ENCODE data around the gene IL20RA.

The IL20RA gene

DNA sequence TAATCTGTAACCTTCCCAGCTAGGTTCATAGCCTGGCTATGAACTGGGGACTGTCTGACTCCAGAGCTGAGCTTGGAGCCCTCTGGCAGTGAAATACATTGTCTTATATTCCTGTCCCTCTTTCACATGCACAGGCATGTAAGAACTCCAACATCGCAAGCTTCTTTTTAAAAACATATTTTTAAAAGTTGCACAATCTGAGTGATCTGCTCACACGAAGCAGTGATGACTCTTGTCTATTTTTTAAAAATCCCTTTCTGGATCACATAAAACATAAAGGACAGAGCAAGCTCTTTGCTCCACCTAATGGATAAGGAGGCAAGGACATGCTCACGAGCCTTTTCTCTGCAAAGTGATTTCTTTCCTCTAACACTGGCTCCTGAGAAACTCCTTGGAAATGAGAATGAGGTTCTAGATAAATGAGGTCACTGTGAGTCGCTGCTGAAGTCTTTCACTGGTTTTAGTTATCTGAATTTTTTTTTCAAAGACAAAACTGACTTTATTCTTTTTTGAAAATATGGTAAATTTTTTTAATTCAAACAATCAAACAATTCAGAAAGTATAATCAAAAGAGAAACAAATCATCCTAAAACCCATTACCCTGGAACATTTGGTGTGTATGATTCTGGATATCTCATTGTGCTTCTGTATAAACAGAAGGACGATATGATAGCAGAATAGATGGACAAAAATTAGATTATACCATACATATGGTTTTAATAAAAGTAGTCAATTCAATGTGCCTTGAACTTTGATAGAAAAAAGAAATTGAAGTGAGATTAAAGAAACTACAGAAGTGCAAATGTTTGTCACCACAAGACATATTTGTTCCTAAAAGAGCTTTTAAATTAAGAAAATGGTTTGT lies 30.8 kb downstream of the IL20RA start:
- ATAC-seq (replicated peaks; ENCODE audit: extremely low read depth, poor library complexity, severe bottlenecking), result no peak
- no peaks in the 10 kb centered on the region for H3K9me3 Mint-ChIP-seq

DNA sequence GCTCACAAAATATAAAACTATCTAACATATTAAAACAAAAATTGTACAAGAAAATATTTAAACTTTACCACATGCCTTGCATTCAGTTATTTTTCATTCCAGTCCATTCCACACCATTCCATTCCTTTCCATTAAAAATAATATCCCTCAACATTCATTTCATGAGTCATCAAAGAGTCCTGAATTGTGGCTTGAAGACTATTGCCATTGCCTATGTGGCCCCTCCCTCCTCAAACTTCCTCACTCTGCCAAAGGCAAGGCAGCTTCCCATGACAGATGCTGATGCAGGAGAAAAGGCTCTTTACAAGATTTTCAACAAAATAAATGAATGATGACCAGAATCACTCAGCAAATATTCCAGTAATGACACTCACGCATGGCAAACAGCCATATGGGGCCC lies 31.7 kb downstream of the IL20RA start:
- peaks cover 92% of the 10 kb centered on the region for H3K27me3 Mint-ChIP-seq
- DNase-seq (ENCODE audit: low spot score in 2 of 2), result no peak
- no peaks in the 10 kb centered on the region for H3K36me3 Mint-ChIP-seq (ENCODE audit: insufficient read depth)
- H3K27ac Mint-ChIP-seq (ENCODE audit: low read depth), result no peak overlapping the region
- no peak for ATAC-seq (replicated peaks; ENCODE audit: extremely low read depth, poor library complexity, severe bottlenecking)
- no peaks in the 10 kb centered on the region for H3K4me1 Mint-ChIP-seq
- H3K9me3 Mint-ChIP-seq, result no peaks in the 10 kb centered on the region
- no peak overlapping the region for H3K4me3 Mint-ChIP-seq

More for the DNA sequence above, 30.8 kb downstream of the IL20RA start:
- peaks cover 91% of the 10 kb centered on the region for H3K27me3 Mint-ChIP-seq
- H3K4me3 Mint-ChIP-seq, result no peak overlapping the region
- H3K27ac Mint-ChIP-seq (ENCODE audit: low read depth), result no peak overlapping the region
- H3K4me1 Mint-ChIP-seq, result no peaks in the 10 kb centered on the region
- DNase-seq (ENCODE audit: low spot score in 2 of 2), result no peak
- no peaks in the 10 kb centered on the region for H3K36me3 Mint-ChIP-seq (ENCODE audit: insufficient read depth)

- H3K9me3 Mint-ChIP-seq, result no peaks in the 10 kb centered on the region
- H3K27me3 Mint-ChIP-seq, result peaks cover 92% of the 10 kb centered on the region
- H3K27ac Mint-ChIP-seq (ENCODE audit: low read depth), result no peak overlapping the region
Measured at GRCh38 chr6:137011406-137011805, 33.4 kb downstream of the IL20RA start.

GRCh38 chr6:137010128-137010718 lies 34.5 kb downstream of the IL20RA start:
- H3K4me3 Mint-ChIP-seq, result no peak overlapping the region
- DNase-seq (ENCODE audit: low spot score in 2 of 2), result no peak
- no peak for ATAC-seq (replicated peaks; ENCODE audit: extremely low read depth, poor library complexity, severe bottlenecking)
- H3K36me3 Mint-ChIP-seq (ENCODE audit: insufficient read depth), result no peaks in the 10 kb centered on the region
- no peak overlapping the region for H3K27ac Mint-ChIP-seq (ENCODE audit: low read depth)
- peaks cover 86% of the 10 kb centered on the region for H3K27me3 Mint-ChIP-seq
- H3K9me3 Mint-ChIP-seq, result no peaks in the 10 kb centered on the region
- peaks cover 4% of the 10 kb centered on the region for H3K4me1 Mint-ChIP-seq

More at GRCh38 chr6:137011406-137011805, 33.4 kb downstream of the IL20RA start:
- H3K36me3 Mint-ChIP-seq (ENCODE audit: insufficient read depth), result no peaks in the 10 kb centered on the region
- H3K4me3 Mint-ChIP-seq, result no peak overlapping the region
- H3K4me1 Mint-ChIP-seq, result peaks cover 4% of the 10 kb centered on the region
- DNase-seq (ENCODE audit: low spot score in 2 of 2), result no peak
- ATAC-seq (replicated peaks; ENCODE audit: extremely low read depth, poor library complexity, severe bottlenecking), result no peak

DNA sequence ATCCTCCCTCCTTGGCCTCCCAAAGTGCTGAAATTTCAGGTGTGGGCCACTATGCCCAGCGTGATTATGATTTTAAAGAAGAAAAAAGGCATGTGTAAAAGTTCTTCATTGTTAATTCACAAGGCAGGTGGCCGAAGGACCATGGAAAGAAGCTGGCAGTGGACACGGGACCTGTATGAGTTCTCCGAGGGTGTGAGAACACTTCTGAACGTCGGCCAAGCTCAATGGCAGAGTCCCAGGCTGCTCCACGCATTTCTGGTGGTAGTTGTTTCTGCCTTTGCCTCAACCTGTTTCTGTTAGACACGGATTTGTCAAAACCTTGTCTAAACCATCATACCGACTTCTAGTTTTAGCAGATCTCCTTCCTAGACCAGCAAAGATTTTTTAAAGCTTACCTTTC lies 36.6 kb downstream of the IL20RA start:
- Mint-ChIP-seq H3K36me3 (ENCODE audit: insufficient read depth) (no peaks in the 10 kb centered on the region), H3K27me3 (peaks cover 86% of the 10 kb centered on the region), H3K27ac (ENCODE audit: low read depth) (no peak overlapping the region), H3K4me1 (peaks cover 4% of the 10 kb centered on the region), H3K4me3 (no peak overlapping the region), H3K9me3 (no peaks in the 10 kb centered on the region)
- no peak for DNase-seq (ENCODE audit: low spot score in 2 of 2)
- no peak for ATAC-seq (replicated peaks; ENCODE audit: extremely low read depth, poor library complexity, severe bottlenecking)

DNA sequence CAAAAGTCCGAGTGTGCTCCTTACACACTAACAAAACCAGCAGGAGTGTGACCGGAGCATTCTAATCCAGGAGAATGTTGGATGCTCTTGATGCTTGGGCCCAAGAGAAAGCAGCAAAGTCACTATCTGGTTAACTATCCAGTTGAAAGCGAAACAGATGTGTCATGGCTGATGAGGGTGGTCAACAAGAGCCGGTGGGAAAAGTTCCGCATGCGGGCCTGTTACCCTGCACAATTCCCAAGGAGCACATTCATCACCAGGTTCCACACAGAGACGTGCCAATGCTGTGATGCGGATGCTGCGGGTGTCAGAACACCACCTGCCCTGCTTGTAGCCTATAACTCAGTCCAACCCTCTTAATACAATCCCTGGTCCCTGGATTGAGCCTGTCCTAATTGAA lies 38.7 kb downstream of the IL20RA start:
- Mint-ChIP-seq H3K27ac (ENCODE audit: low read depth) (no peak overlapping the region), H3K9me3 (no peaks in the 10 kb centered on the region), H3K4me3 (no peak overlapping the region), H3K4me1 (peaks cover 4% of the 10 kb centered on the region), H3K36me3 (ENCODE audit: insufficient read depth) (no peaks in the 10 kb centered on the region), H3K27me3 (peaks cover 86% of the 10 kb centered on the region)
- ATAC-seq (replicated peaks; ENCODE audit: extremely low read depth, poor library complexity, severe bottlenecking) (no peak), DNase-seq (ENCODE audit: low spot score in 2 of 2) (no peak)

DNA sequence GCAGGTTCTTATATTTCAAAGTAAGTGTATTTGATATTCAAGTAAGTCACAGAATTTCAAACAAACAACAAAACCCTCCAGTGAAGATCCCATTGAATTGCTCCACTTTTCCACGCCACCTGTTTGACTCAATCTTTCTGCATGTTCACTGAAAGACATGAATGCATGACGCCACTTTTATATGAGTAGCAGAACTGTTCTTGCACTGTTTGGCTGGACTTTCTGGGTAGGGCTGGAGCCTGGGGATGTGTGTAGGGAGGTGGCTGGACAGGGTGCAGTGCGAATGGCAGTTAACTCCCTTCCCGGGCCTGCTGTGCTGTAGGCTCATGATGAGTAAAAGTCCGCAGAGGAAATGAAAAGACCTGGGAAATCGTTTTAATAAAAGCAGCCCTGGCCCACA lies 39.7 kb downstream of the IL20RA start:
- H3K36me3 Mint-ChIP-seq (ENCODE audit: insufficient read depth), result no peaks in the 10 kb centered on the region
- H3K4me3 Mint-ChIP-seq, result no peak overlapping the region
- ATAC-seq (replicated peaks; ENCODE audit: extremely low read depth, poor library complexity, severe bottlenecking) (no peak), DNase-seq (ENCODE audit: low spot score in 2 of 2) (no peak)
- no peaks in the 10 kb centered on the region for H3K9me3 Mint-ChIP-seq
- peaks cover 83% of the 10 kb centered on the region for H3K27me3 Mint-ChIP-seq
- H3K4me1 Mint-ChIP-seq, result peaks cover 4% of the 10 kb centered on the region
- H3K27ac Mint-ChIP-seq (ENCODE audit: low read depth), result no peak overlapping the region

- H3K4me3 Mint-ChIP-seq, result no peak overlapping the region
- H3K36me3 Mint-ChIP-seq (ENCODE audit: insufficient read depth), result no peaks in the 10 kb centered on the region
- no peak overlapping the region for H3K27ac Mint-ChIP-seq (ENCODE audit: low read depth)
- peaks cover 4% of the 10 kb centered on the region for H3K4me1 Mint-ChIP-seq
- ATAC-seq (replicated peaks; ENCODE audit: extremely low read depth, poor library complexity, severe bottlenecking) (no peak), DNase-seq (ENCODE audit: low spot score in 2 of 2) (no peak)
- peaks cover 88% of the 10 kb centered on the region for H3K27me3 Mint-ChIP-seq
- H3K9me3 Mint-ChIP-seq, result no peaks in the 10 kb centered on the region
Measured at GRCh38 chr6:137002505-137002904, 42.3 kb downstream of the IL20RA start.

DNA sequence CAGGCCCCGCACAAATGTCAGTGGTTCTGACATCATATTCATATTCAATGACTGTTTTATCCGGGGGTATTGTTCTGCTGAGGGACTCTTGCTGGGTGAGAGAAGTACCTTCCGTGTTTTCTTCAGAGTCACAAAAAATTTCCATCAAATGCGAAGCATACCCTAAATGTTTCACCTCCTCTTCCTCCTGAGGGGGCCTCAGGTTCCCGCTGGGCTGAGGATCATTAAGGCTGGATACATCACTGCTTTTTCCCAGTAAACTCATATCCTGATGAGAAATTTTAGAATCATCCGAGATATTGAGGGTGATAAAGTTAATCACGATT lies 42.8 kb downstream of the IL20RA start:
- no peak overlapping the region for H3K27ac Mint-ChIP-seq (ENCODE audit: low read depth)
- H3K4me1 Mint-ChIP-seq, result peaks cover under 1% of the 10 kb centered on the region
- no peak overlapping the region for H3K4me3 Mint-ChIP-seq
- DNase-seq (ENCODE audit: low spot score in 2 of 2) (no peak), ATAC-seq (replicated peaks; ENCODE audit: extremely low read depth, poor library complexity, severe bottlenecking) (no peak)
- H3K27me3 Mint-ChIP-seq, result peaks cover 88% of the 10 kb centered on the region
- H3K36me3 Mint-ChIP-seq (ENCODE audit: insufficient read depth), result no peaks in the 10 kb centered on the region
- H3K9me3 Mint-ChIP-seq, result no peaks in the 10 kb centered on the region

- Mint-ChIP-seq H3K4me3 (no peak overlapping the region), H3K4me1 (no peaks in the 10 kb centered on the region), H3K27me3 (peaks cover 88% of the 10 kb centered on the region), H3K36me3 (ENCODE audit: insufficient read depth) (no peaks in the 10 kb centered on the region), H3K9me3 (no peaks in the 10 kb centered on the region), H3K27ac (ENCODE audit: low read depth) (no peak overlapping the region)
- DNase-seq (ENCODE audit: low spot score in 2 of 2), result no peak
- no peak for ATAC-seq (replicated peaks; ENCODE audit: extremely low read depth, poor library complexity, severe bottlenecking)
Measured at GRCh38 chr6:137001299-137001976, 43.3 kb downstream of the IL20RA start.

DNA sequence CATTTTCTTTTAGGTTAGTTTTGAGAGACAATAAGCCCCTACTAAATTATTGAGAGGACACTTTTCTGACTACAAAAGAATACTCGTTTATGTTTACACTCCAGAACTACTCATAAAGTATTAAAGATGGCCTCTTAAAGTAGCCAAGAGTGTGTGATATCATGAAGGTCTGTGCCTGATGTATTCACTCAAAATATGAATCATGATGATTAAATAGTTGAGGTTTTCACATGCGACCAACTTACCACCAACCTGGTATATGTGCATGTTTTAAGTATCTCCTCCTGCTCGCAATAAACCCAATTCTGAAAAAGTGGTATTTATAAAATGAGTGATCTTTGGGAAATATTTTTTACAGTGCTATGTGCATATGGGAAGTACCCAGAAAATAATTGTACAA lies 43.9 kb downstream of the IL20RA start:
- Mint-ChIP-seq H3K4me1 (no peaks in the 10 kb centered on the region), H3K27ac (ENCODE audit: low read depth) (no peak overlapping the region), H3K9me3 (no peaks in the 10 kb centered on the region), H3K4me3 (no peak overlapping the region), H3K36me3 (ENCODE audit: insufficient read depth) (no peaks in the 10 kb centered on the region), H3K27me3 (peaks cover 92% of the 10 kb centered on the region)
- DNase-seq (ENCODE audit: low spot score in 2 of 2) (no peak), ATAC-seq (replicated peaks; ENCODE audit: extremely low read depth, poor library complexity, severe bottlenecking) (no peak)

GRCh38 chr6:136995521-136995920 lies 49.2 kb downstream of the IL20RA start:
- no peak for DNase-seq (ENCODE audit: low spot score in 2 of 2)
- no peaks in the 10 kb centered on the region for H3K36me3 Mint-ChIP-seq (ENCODE audit: insufficient read depth)
- no peaks in the 10 kb centered on the region for H3K9me3 Mint-ChIP-seq
- ATAC-seq (replicated peaks; ENCODE audit: extremely low read depth, poor library complexity, severe bottlenecking), result no peak
- no peak overlapping the region for H3K27ac Mint-ChIP-seq (ENCODE audit: low read depth)
- peaks cover 97% of the 10 kb centered on the region for H3K27me3 Mint-ChIP-seq
- no peak overlapping the region for H3K4me3 Mint-ChIP-seq
- H3K4me1 Mint-ChIP-seq, result no peaks in the 10 kb centered on the region

DNA sequence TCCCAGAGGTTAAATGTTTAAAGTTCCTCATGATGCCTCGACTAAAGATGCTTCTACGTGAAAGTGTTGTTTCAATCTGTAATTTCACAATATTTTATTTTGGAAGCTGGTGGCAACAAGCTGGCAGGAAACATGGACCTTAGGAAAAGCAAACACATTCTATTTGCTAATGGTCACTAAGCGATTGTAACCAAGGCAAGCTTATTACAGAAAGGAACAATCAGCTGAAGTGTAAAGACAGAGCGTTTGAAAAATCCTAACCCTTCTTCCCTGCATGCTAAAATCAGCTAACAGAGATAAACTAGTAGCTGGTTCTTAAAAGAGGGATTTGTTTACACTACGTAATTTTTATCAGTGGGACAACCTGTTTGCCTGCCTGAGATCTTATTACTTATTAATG lies 50.0 kb downstream of the IL20RA start:
- Mint-ChIP-seq H3K4me1 (no peaks in the 10 kb centered on the region), H3K36me3 (ENCODE audit: insufficient read depth) (no peaks in the 10 kb centered on the region), H3K9me3 (no peaks in the 10 kb centered on the region), H3K27me3 (peaks cover 98% of the 10 kb centered on the region), H3K27ac (ENCODE audit: low read depth) (no peak overlapping the region), H3K4me3 (no peak overlapping the region)
- ATAC-seq (replicated peaks; ENCODE audit: extremely low read depth, poor library complexity, severe bottlenecking), result no peak
- no peak for DNase-seq (ENCODE audit: low spot score in 2 of 2)

Measured in central memory CD8-positive, alpha-beta T cell (primary cell).